OCI-LY7 (cell line): ENCODE results near the gene IZUMO4.

Experiments
- CTCF ChIP-seq: fragments of 200-600 bp; sonication (generic); conservative IDR thresholded peaks from 2 replicates; pipeline ENCODE4 v1.5.1; 2014; ENCODE audit warnings: mild to moderate bottlenecking, antibody characterized with exemption, low read length, moderate library complexity, mixed read lengths
- EZH2phosphoT487 ChIP-seq: fragments of 200-600 bp; sonication (generic); IDR thresholded peaks from 2 replicates; pipeline ENCODE4 v1.6.1; 2018; ENCODE audit warnings: low read depth, borderline replicate concordance, mild to moderate bottlenecking, mixed run types, antibody characterized with exemption, low read length, moderate library complexity, mixed read lengths

GRCh38 chr19:2120821-2121220 is 24.1 kb downstream of the IZUMO4 start:
- TF ChIP-seq CTCF (no peak), EZH2phosphoT487 (no peak)
